PC-3 (cell line): ENCODE data around the gene ZNF462.

Experiments used
- EZH2 ChIP-seq: fragments of 300-600 bp; sonication (generic); IDR thresholded peaks from one replicate; pipeline ENCODE4 v1.6.1; 2017; ENCODE audit warnings: antibody characterized with exemption, mild to moderate bottlenecking, low read length; ENCODE audit not compliant: unreplicated experiment
- EZH2phosphoT487 ChIP-seq: fragments of 300-600 bp; sonication (generic); IDR thresholded peaks from 2 replicates; pipeline ENCODE4 v1.6.1; 2018; ENCODE audit warnings: mild to moderate bottlenecking, antibody characterized with exemption, low read length, borderline replicate concordance
- TF ChIP-seq, protein P1 (sequence below): fragments of 300-600 bp; sonication (generic); conservative IDR thresholded peaks from 2 replicates; pipeline ENCODE4 v1.5.1; 2017; ENCODE audit warnings: antibody characterized with exemption, low read depth, mild to moderate bottlenecking, low read length

DNA sequence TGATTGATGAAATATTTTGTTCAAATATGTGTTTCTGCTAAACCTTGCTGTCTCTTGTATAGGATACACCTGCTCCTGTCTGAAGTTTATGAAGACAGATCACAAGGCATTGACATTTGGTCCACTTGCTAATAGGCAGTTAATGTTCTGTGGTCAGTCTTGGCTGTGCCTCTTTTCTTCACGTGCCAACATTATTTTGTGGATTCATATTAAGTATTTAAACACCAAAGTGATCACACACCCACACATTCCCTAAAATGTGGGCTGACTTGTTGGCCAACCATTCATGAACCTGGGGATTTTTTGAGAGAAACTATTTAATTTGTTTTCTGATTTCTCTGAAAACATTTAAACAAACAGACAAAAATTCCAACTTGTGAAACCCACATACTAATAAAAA lies 33.7 kb downstream of the ZNF462 start:
- TF ChIP-seq, protein P1, sequence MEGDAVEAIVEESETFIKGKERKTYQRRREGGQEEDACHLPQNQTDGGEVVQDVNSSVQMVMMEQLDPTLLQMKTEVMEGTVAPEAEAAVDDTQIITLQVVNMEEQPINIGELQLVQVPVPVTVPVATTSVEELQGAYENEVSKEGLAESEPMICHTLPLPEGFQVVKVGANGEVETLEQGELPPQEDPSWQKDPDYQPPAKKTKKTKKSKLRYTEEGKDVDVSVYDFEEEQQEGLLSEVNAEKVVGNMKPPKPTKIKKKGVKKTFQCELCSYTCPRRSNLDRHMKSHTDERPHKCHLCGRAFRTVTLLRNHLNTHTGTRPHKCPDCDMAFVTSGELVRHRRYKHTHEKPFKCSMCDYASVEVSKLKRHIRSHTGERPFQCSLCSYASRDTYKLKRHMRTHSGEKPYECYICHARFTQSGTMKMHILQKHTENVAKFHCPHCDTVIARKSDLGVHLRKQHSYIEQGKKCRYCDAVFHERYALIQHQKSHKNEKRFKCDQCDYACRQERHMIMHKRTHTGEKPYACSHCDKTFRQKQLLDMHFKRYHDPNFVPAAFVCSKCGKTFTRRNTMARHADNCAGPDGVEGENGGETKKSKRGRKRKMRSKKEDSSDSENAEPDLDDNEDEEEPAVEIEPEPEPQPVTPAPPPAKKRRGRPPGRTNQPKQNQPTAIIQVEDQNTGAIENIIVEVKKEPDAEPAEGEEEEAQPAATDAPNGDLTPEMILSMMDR: no peak
- TF ChIP-seq EZH2phosphoT487 (no peak), EZH2 (no peak)
